Measurements from ENCODE around the gene ASB11.
"Not testable (repeated sequence)": the region's sequence is repeated elsewhere in the genome, so short reads cannot be mapped to it uniquely, and the experiment has no call there.

ASB11 gene

GRCh38 chrX:15301924-15302323 lies 13.5 kb downstream of the ASB11 start:
- no peak for DNase-seq

GRCh38 chrX:15299941-15300851 lies 15.2 kb downstream of the ASB11 start:
- no peak for DNase-seq

GRCh38 chrX:15298780-15299179 lies 16.7 kb downstream of the ASB11 start:
- no peak for DNase-seq

- DNase-seq: no peak
Measured at GRCh38 chrX:15298201-15298600, 17.2 kb downstream of the ASB11 start.

GRCh38 chrX:15293451-15293850 lies 22.0 kb downstream of the ASB11 start:
- DNase-seq: no peak

GRCh38 chrX:15292861-15293260 lies 22.6 kb downstream of the ASB11 start:
- DNase-seq: no peak

- no peak for DNase-seq
Measured at GRCh38 chrX:15277604-15278003, 37.8 kb downstream of the ASB11 start.

GRCh38 chrX:15274946-15275345 lies 40.5 kb downstream of the ASB11 start:
- DNase-seq: no peak

- DNase-seq: not testable (repeated sequence)
Measured at GRCh38 chrX:15273275-15273674, 42.2 kb downstream of the ASB11 start.

GRCh38 chrX:15271757-15272156 lies 43.7 kb downstream of the ASB11 start:
- no peak for DNase-seq

GRCh38 chrX:15269618-15270521 lies 45.6 kb downstream of the ASB11 start, which contains the start of gene ASB9:
Gene ASB9, minus strand, starts transcription at chrX:15270083. Its CDS starts 209 bp downstream, at chrX:15269874.
- peak; percentile 12 for DNase-seq

GRCh38 chrX:15269120-15269519 lies 46.3 kb downstream of the ASB11 start:
- no peak for DNase-seq

- DNase-seq: no peak
Measured at GRCh38 chrX:15254852-15255251, 60.6 kb downstream of the ASB11 start.

- DNase-seq: no peak
Measured at GRCh38 chrX:15245896-15246295, 69.5 kb downstream of the ASB11 start.

GRCh38 chrX:15244421-15244820 lies 71.0 kb downstream of the ASB11 start:
- DNase-seq: no peak

GRCh38 chrX:15242899-15243555 lies 72.4 kb downstream of the ASB11 start:
- peak; percentile 22 for DNase-seq

GRCh38 chrX:15241301-15241700 lies 74.1 kb downstream of the ASB11 start:
- no peak for DNase-seq

GRCh38 chrX:15240414-15240813 lies 75.0 kb downstream of the ASB11 start:
- no peak for DNase-seq

GRCh38 chrX:15236146-15236545 lies 79.3 kb downstream of the ASB11 start:
- no peak for DNase-seq

- DNase-seq: no peak
Measured at GRCh38 chrX:15235001-15235400, 80.4 kb downstream of the ASB11 start.

GRCh38 chrX:15233416-15234015 lies 81.9 kb downstream of the ASB11 start:
- no peak for DNase-seq

All from NCI-H774 (cell line).